Endothelial cell of umbilical vein (primary cell): ENCODE measurements around the gene METTL27. TPM values are rescaled to one million over a fixed set of nuclear protein-coding genes. Genes with fewer than 3 reads are reported as not detected.

Experiments used
- BruUV-seq: library from RNA; stranded (reverse); fragments of 400-500 nt; replicated peaks from 2 replicates; lab custom pipeline; 2021; lab: Mats Ljungman, UMichigan
- CTCF ChIA-PET: fragments of 300-600, 350-600 bp; sonication (Branson Sonifier 250); formaldehyde crosslinking; loops from one replicate; lab custom pipeline; 2021; ENCODE audit warnings: antibody characterized with exemption, inconsistent platforms; lab: Charles Lee
- POLR2A ChIA-PET: fragments of 300-600, 350-600 bp; sonication (Branson Sonifier 250); formaldehyde crosslinking; loops from one replicate; lab custom pipeline; 2021; ENCODE audit warnings: antibody characterized with exemption, inconsistent platforms; lab: Charles Lee
- DNase-seq: peaks from one replicate; pipeline ENCODE4 v3.0.0-alpha.2; 2011; ENCODE audit warnings: low read depth, low spot score
- FAIRE-seq: peaks from 2 replicates; lab custom pipeline; 2011; peaks lifted over from hg19 to GRCh38; lab: Jason Lieb, UNC
- H2AFZ ChIP-seq: 2 replicates; pipeline ENCODE4 v1.6.0; 2012; ENCODE audit warnings: low read depth, low read length, control low read depth, inconsistent platforms
- H3K27ac ChIP-seq: 2 replicates; pipeline ENCODE4 v1.5.1; 2011; ENCODE audit warnings: low read depth, mild to moderate bottlenecking, control low read depth, low read length, moderate library complexity; ENCODE audit not compliant: insufficient read depth
- H3K27me3 ChIP-seq, 2 experiments: 2 replicates each; pipeline versions ENCODE4 v1.6.0 to v1.6.1; 2011; ENCODE audit warnings: low read length in 2 of 2, mixed read lengths in 1 of 2; ENCODE audit not compliant: control insufficient read depth in 2 of 2, insufficient read depth in 2 of 2
- H3K36me3 ChIP-seq, 2 experiments: 2 replicates in 1 of 2; 3 replicates in 1 of 2; pipeline ENCODE4 v1.5.1; 2011; ENCODE audit warnings: low read length in 2 of 2, mild to moderate bottlenecking in 1 of 2, moderate library complexity in 1 of 2; ENCODE audit not compliant: control insufficient read depth in 2 of 2, insufficient read depth in 2 of 2; ENCODE audit errors: extremely low read depth in 1 of 2
- H3K4me1 ChIP-seq: 3 replicates; pipeline ENCODE4 v1.5.1; 2011; ENCODE audit warnings: mild to moderate bottlenecking, low read length; ENCODE audit not compliant: control insufficient read depth, insufficient read depth; ENCODE audit errors: extremely low read depth
- H3K4me2 ChIP-seq: 2 replicates; pipeline ENCODE4 v1.6.1; 2011; ENCODE audit warnings: low read length, control low read depth, mixed read lengths; ENCODE audit not compliant: insufficient read depth
- H3K4me3 ChIP-seq, 3 experiments: fragments of 200-600 bp in 1 of 3; sonication (generic), shearing (Covaris generic) in 1 of 3; replicated peaks in 1 of 3; 2 replicates each; pipeline ENCODE4 v1.5.1; 2011 to 2016; ENCODE audit warnings: control low read depth in 3 of 3, low read length in 3 of 3, mild to moderate bottlenecking in 2 of 3, inconsistent platforms in 1 of 3, low read depth in 1 of 3, moderate library complexity in 1 of 3; ENCODE audit not compliant: insufficient read depth in 1 of 3
- H3K79me2 ChIP-seq: 2 replicates; pipeline ENCODE4 v1.6.0; 2012; ENCODE audit warnings: low read length, inconsistent platforms; ENCODE audit not compliant: control insufficient read depth, insufficient read depth
- H3K9ac ChIP-seq: replicated peaks from 2 replicates; pipeline ENCODE3; 2011; ENCODE audit warnings: low read length, control low read depth; ENCODE audit not compliant: insufficient read depth; ENCODE audit errors: extremely low read depth
- H3K9me1 ChIP-seq: replicated peaks from 3 replicates; pipeline ENCODE4 v1.6.0; 2011; ENCODE audit warnings: mild to moderate bottlenecking, low read length; ENCODE audit not compliant: control insufficient read depth, insufficient read depth; ENCODE audit errors: extremely low read depth
- H3K9me3 ChIP-seq: replicated peaks from 2 replicates; pipeline ENCODE4 v1.5.1; 2012; ENCODE audit warnings: low read length, inconsistent platforms; ENCODE audit not compliant: control insufficient read depth, insufficient read depth
- H4K20me1 ChIP-seq: replicated peaks from 2 replicates; pipeline ENCODE3; 2011; ENCODE audit warnings: mild to moderate bottlenecking, low read length; ENCODE audit not compliant: control insufficient read depth, insufficient read depth; ENCODE audit errors: extremely low read depth
- GATA2 ChIP-seq: IDR thresholded peaks from 2 replicates; pipeline ENCODE4 v1.7.0; 2011; ENCODE audit warnings: low read depth, mild to moderate bottlenecking, moderate library complexity, mixed read lengths, low read length; ENCODE audit not compliant: insufficient read length, insufficient read depth
- MYC ChIP-seq: IDR thresholded peaks from one replicate; pipeline ENCODE4 v1.6.1; 2011; ENCODE audit warnings: mild to moderate bottlenecking, low read depth, low read length
- POLR2A ChIP-seq: IDR thresholded peaks from 2 replicates; pipeline ENCODE4 v1.6.1; 2012; ENCODE audit warnings: low read depth, mild to moderate bottlenecking, control low read depth, low read length
- POLR2AphosphoS5 ChIP-seq: IDR thresholded peaks from 2 replicates; pipeline ENCODE4 v1.6.1; 2012; ENCODE audit warnings: low read depth, mild to moderate bottlenecking, control low read depth, low read length, moderate library complexity; ENCODE audit not compliant: insufficient read depth
- dilution Hi-C: fragments of 300-500 bp; cut with MboI; formaldehyde crosslinking; loops from one replicate; pipeline ENCODE4 v1.15.0; 2019; ENCODE audit warnings: low sequenced_read_pairs; ENCODE audit not compliant: extremely low pct_ligation_motif_present
- intact Hi-C: fragments of 100-400 bp; cut with micrococcal nuclease; formaldehyde crosslinking; loops from one replicate; pipeline ENCODE4 v1.10.0; 2022
- polyA plus RNA-seq, 4 experiments: library from polyadenylated mRNA; depleted of rRNA in 3 of 4; stranded (reverse) in 3 of 4; unstranded in 1 of 4; fragments of >200 nt; gene quantifications; 2 replicates each; pipeline versions ENCODE4 v1.2.1 to v1.2.3, GENCODE V29; 2011 to 2012; ENCODE audit warnings: missing spikeins in 1 of 4
- total RNA-seq: library from RNA; stranded (reverse); gene quantifications from 2 replicates; pipeline ENCODE4 v1.2.3, GENCODE V29; 2021
- TF ChIP-seq, protein P1 (sequence below), 2 donors: IDR thresholded peaks; 1 replicate in 1 of 2; 2 replicates in 1 of 2; pipeline ENCODE4 v1.5.1; 2011; ENCODE audit warnings: low read length in 2 of 2, mild to moderate bottlenecking in 2 of 2, moderate library complexity in 2 of 2, control low read depth in 1 of 2, inconsistent platforms in 1 of 2, low read depth in 1 of 2; ENCODE audit not compliant: insufficient read depth in 1 of 2; ENCODE audit errors: extremely low read depth in 1 of 2

Gene METTL27
- total and polyA plus RNA-seq, 2 donors (not counting 3 experiments of a cell fraction or from before 2014, with no cell fraction given) = 6.9 to 10.8 TPM

DNA sequence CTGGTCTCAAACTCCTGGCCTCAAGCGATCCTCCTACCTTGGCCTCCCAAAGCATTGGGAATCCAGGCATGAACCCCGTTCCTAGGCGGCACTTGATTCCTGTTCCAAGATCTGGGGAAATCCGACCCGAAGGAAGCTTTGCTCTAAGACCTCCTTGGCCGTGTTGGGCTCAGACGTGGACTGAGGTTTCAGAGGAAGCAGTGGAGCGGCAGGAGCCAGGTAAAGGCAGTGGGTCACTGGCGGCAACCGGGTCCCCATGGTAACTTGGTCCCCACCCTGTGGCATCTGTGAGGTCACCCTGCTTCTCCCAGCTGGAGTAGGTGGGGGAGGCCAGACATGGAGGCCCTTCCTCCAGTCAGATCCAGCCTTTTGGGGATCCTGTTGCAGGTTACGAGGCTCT is 18.5 kb upstream of the METTL27 start, which contains the start of gene TMEM270:
Gene TMEM270 (plus strand): TSS at position 301 of the 400 bp plus-strand sequence. CDS start 36 bp downstream, at position 337.
- Histone ChIP-seq H2AFZ (no peak within 1 kb of the TSS), H3K9me1 (no peaks in the 10 kb centered on the region), H3K27ac (no peak within 1 kb of the TSS), H3K9me3 (no peaks in the 10 kb centered on the region), H3K9ac (no peak within 1 kb of the TSS), H3K4me2 (no peak within 1 kb of the TSS), H3K4me1 (no peaks in the 10 kb centered on the region), H3K4me3 (no peak within 1 kb of the TSS), H3K36me3 (no peaks in the 10 kb centered on the region), H3K27me3 (no peaks in the 10 kb centered on the region), H4K20me1 (no peaks in the 10 kb centered on the region), H3K79me2 (no peaks in the 10 kb centered on the region)
- no TSS peak for BruUV-seq
- no peak for FAIRE-seq
- POLR2A ChIA-PET = no interaction called here
- no peak for DNase-seq
- intact Hi-C loops (no loop called here), dilution Hi-C loops (no loop called here)
- no peak for TF ChIP-seq GATA2
- TF ChIP-seq, protein P1, sequence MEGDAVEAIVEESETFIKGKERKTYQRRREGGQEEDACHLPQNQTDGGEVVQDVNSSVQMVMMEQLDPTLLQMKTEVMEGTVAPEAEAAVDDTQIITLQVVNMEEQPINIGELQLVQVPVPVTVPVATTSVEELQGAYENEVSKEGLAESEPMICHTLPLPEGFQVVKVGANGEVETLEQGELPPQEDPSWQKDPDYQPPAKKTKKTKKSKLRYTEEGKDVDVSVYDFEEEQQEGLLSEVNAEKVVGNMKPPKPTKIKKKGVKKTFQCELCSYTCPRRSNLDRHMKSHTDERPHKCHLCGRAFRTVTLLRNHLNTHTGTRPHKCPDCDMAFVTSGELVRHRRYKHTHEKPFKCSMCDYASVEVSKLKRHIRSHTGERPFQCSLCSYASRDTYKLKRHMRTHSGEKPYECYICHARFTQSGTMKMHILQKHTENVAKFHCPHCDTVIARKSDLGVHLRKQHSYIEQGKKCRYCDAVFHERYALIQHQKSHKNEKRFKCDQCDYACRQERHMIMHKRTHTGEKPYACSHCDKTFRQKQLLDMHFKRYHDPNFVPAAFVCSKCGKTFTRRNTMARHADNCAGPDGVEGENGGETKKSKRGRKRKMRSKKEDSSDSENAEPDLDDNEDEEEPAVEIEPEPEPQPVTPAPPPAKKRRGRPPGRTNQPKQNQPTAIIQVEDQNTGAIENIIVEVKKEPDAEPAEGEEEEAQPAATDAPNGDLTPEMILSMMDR (IDR thresholded peaks at IDR 0.05; ENCODE audit: extremely low read depth in 1 of 2, insufficient read depth in 1 of 2, low read depth in 1 of 2, low read length in 2 of 2) = no peak
- CTCF ChIA-PET = no interaction called here

DNA sequence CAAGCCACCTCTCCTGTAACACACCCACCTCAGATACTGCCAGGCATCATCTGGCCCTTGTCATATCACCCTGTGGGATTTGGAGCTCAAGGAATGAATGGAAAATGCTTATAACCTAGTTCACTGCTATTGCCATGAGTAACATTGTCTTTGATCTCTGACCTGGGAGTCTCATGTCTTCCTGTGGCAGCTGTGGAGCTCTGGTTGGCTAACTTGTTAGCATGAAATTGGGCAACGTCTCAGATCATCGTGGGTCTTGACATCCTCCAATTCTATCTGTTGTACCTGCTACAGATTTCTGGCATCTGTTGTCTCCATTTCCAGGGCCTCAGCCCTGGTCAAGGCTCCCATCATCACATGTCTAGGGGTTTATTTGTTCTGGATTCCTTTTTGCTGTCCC is 16.5 kb upstream of the METTL27 start:
- POLR2A ChIA-PET = interaction anchor here (0.7 kb wide), 1 partner anchor 298 kb away, joined by 3 read pairs; no protein-coding TSS in a partner anchor
- no peaks in the 10 kb centered on the region for H3K79me2 ChIP-seq
- H3K9me3 ChIP-seq = no peaks in the 10 kb centered on the region
- no peak overlapping the region for H3K9ac ChIP-seq
- H3K27me3 ChIP-seq = no peaks in the 10 kb centered on the region
- no peaks in the 10 kb centered on the region for H3K9me1 ChIP-seq
- H3K4me3 ChIP-seq = no peak overlapping the region
- FAIRE-seq (no peak), DNase-seq (no peak)
- H3K4me2 ChIP-seq = no peak overlapping the region
- H2AFZ ChIP-seq = no peak overlapping the region
- H3K4me1 ChIP-seq = peaks cover 2% of the 10 kb centered on the region
- TF ChIP-seq, protein P1 (IDR thresholded peaks at IDR 0.05; ENCODE audit: extremely low read depth in 1 of 2, insufficient read depth in 1 of 2, low read depth in 1 of 2, low read length in 2 of 2) = no peak
- TF ChIP-seq POLR2A (no peak), MYC (no peak), POLR2AphosphoS5 (no peak)
- H3K36me3 ChIP-seq = no peaks in the 10 kb centered on the region
- H3K27ac ChIP-seq = no peak overlapping the region
- intact Hi-C loops = no loop called here
- CTCF ChIA-PET = interaction anchor here (1.4 kb wide), 1 partner anchor 47 kb away, joined by 4 read pairs; no protein-coding TSS in a partner anchor
- dilution Hi-C loops = no loop called here
- no TSS peak for BruUV-seq
- H4K20me1 ChIP-seq = no peaks in the 10 kb centered on the region
